Skeletal muscle cell (primary cell): Measurements from ENCODE around the gene CHST14.
"Not testable (repeated sequence)": the region's sequence is repeated elsewhere in the genome, so short reads cannot be mapped to it uniquely, and the experiment has no call there.

Experiments
- DNase-seq: peaks from one replicate; pipeline ENCODE4 v3.0.0-alpha.2; 2010; ENCODE audit warnings: low read depth
- H3K4me3 ChIP-seq: 2 replicates; pipeline ENCODE4 v1.5.1; 2011; ENCODE audit warnings: low read depth, mild to moderate bottlenecking, control low read depth, low read length, moderate library complexity

Gene CHST14

GRCh38 chr15:40439960-40440742 lies 30.6 kb upstream of the CHST14 start:
- H3K4me3 ChIP-seq = peak overlapping the region; percentile 66
- no peak for DNase-seq

DNA sequence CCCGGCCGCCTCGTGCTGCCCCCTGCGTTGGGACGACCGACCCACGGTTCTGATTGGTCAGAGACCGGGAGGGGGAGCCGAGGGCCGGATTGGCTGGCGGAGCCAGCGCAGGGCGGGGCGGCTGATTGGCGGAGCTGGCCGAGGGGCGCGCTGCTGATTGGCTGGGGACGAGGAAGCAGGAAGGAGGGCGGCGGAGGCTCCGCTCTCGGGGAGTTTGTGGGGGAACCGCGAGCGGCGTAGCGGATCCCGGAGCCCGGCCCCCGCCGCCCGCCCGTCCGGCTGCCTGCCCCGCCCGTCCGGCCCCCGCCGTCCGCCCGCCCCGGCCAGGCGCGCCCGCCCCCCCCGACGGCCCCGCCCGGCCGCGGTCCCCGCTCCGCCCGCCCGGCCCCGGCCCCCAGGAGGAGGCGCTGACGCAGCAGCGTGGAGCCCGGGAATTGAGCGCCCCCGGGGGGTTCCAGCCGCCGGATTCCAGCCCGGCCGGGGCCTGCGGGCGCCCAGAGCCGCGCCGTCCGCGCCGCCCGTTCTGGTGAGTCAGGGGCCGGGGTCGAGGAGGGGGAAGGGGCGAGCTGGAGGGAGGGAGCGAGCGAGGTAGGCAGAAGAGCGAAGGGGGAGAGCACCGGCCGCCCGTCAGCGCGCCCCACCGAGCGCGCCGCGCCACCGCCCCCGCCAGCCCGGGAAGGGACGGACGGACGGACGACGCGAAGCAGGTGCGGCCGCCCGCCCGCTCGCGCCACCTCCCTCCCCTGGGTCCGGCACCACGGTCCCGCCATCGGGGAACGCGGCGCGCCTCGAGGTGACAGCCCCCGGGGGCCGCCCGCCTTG lies 29.8 kb upstream of the CHST14 start, which contains the start of gene BAHD1:
Gene BAHD1, plus strand, starts transcription at position 211 of the 822 bp plus-strand sequence. CDS start 17,512 bp downstream, outside the sequence.
- H3K4me3 ChIP-seq = peak within 1 kb of the TSS; percentile 66

DNA sequence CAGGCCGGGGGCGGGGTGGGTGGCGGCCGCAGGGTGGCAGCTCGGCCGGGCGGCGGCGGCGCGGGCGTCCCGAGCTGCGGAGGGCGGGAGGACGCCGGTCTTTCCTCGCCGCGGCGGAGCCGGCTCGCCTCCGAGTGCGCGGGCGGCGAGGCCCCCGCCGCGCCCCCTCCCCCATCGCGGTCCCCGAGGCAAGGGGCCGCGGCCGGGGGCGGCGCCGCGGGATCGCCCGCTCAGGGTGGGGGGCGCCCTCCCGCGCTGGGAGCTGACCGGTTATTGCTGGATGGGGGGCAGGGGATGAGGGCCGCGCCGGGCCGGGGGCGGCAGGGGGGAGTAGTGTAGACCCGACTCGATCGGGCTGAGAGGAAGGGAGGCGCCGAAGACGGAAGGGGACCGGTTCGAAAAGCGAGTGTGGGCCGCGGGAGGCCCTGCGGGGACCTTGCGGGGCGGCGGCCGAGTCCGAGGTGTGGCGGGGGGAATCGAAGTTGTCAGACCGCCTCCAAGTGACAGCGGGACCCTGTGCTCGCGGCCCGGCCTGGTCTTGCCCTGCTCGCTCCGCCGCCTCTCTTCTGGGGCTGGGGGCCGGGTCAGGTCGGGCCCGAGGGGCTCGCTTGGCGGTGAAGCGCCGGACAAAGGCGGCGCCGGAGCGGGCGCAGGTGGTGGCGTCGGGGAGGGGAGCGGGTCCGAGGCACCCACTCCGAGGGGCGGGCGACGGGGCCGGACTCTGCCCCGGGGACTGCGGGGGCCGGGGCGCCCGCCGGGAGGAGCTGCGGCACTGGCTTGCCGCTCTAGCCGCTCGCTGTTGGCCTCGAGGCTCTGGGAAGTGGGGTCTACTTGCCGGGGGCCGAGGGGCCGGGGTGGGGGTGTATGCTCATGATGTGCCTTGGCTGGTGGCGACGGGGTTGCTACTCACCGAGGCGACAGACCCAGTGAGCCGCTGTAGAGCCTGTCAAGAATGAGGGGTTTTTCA lies 28.9 kb upstream of the CHST14 start:
- H3K4me3 ChIP-seq = peak overlapping the region; percentile 66
- DNase-seq = no peak

More for the DNA sequence above, 29.8 kb upstream of the CHST14 start, which contains the start of gene BAHD1:
- DNase-seq = peak; percentile 83

GRCh38 chr15:40443255-40443654 lies 27.5 kb upstream of the CHST14 start:
- no peak for DNase-seq

GRCh38 chr15:40443846-40444245 lies 26.9 kb upstream of the CHST14 start:
- H3K4me3 ChIP-seq = no peak overlapping the region

More at GRCh38 chr15:40443255-40443654, 27.5 kb upstream of the CHST14 start:
- no peak overlapping the region for H3K4me3 ChIP-seq

DNA sequence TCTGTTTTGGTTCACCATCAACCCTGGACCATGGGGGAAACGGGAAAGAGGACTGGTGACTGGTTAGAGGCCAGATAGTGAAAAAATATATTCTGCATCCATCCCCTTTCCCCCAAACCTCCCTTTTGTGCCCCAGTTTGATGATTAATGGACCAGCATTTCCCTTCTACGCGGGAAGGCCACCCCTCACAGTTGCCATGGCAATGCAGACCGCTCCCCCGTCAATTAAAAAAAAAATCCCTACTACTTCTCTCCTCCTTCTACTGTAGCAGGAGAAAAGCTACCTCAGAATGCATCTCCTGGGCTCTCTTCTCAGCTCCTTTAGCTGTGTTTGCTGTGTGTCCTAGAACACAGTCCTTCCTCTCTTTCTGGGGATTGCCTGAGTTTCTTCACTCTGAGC lies 26.0 kb upstream of the CHST14 start:
- DNase-seq = no peak
- no peak overlapping the region for H3K4me3 ChIP-seq

More at GRCh38 chr15:40443846-40444245, 26.9 kb upstream of the CHST14 start:
- no peak for DNase-seq

- no peak overlapping the region for H3K4me3 ChIP-seq
- peak; percentile 23 for DNase-seq
These were observed 25.3 kb upstream of the CHST14 start for GRCh38 chr15:40445421-40445922.

GRCh38 chr15:40446144-40446543 lies 24.6 kb upstream of the CHST14 start:
- H3K4me3 ChIP-seq = no peak overlapping the region

GRCh38 chr15:40448354-40448753 lies 22.4 kb upstream of the CHST14 start:
- no peak overlapping the region for H3K4me3 ChIP-seq
- no peak for DNase-seq

More at GRCh38 chr15:40446144-40446543, 24.6 kb upstream of the CHST14 start:
- DNase-seq = no peak

- no peak overlapping the region for H3K4me3 ChIP-seq
- no peak for DNase-seq
These were observed 21.5 kb upstream of the CHST14 start for GRCh38 chr15:40449275-40449674.

GRCh38 chr15:40450047-40450446 lies 20.7 kb upstream of the CHST14 start:
- no peak overlapping the region for H3K4me3 ChIP-seq
- DNase-seq = no peak

DNA sequence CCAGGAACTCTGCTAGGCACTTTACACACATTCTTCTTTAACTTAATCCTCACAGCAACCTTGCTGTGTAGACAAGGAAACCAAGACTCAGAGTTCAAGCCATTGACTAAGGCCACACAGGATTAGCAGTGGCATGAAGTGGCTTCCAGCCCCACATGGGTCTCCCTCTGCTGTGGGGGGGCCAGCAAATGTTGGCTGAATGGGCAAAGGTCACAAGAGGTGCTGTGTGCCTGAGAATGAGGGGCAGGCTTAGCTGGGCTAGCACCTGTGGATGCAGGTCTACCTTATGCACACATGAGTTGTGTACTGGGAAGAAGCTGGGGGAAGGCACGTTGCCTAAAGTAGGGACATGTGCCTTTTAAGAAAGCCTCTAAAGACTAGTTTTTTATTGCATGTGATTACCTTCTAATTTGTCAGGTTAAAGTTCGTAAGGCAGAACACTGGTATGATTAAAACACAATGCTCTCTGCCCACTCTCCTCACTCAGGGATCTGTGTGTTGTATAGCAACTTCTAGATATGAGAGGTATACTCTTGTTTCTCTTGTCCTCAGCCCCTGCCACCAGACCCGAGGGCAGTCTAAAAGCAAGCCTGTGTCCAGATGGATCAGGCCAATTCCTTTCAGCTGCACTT lies 19.1 kb upstream of the CHST14 start:
- no peak overlapping the region for H3K4me3 ChIP-seq
- no peak for DNase-seq

GRCh38 chr15:40452296-40453090 lies 18.3 kb upstream of the CHST14 start:
- no peak for DNase-seq
- H3K4me3 ChIP-seq = no peak overlapping the region

DNA sequence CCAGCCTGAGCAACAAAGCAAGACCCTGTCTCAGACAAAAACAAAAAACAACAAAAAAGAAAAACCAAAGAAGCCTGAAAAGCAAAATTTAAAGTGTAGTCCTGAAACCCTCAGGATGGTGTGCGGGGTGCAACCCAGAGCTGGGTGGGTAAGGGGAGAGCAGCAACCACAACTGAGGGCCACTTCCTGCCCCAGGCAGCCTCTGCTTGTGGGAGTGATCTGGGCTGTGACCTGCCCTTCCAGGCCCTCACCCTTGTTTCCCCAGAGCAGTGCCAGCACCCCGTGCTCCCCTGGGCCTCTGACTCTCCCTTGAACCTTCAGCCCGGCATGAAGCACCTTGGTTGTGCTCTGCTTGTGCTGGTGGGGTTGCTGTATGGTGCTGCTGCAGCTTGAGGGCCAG lies 16.8 kb upstream of the CHST14 start:
- not testable (repeated sequence) for DNase-seq, H3K4me3 ChIP-seq

DNA sequence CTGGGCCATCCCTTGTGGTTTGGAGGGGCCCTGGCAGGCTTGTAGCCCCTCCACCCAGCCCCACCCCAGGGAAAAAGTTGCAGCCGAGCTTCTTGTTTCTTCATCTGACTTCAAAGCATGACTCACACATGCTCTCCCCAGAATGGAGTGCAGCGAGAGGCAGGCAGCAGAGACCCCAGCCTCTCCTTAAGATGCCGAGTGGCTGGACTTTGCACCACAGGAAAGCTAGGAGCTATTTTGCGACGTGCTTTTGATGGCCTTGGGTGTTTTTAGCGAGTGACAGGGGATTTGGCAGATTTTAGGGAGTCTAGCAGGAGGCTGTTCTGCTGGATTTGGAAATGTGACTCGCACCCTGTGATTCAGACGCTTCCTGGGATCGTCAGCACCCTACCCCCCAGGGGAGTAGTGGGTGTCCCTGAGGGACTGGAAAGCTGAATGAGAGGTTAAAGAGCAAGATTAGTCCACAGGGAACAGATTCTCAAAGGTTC lies 15.8 kb upstream of the CHST14 start:
- H3K4me3 ChIP-seq = no peak overlapping the region
- no peak for DNase-seq

DNA sequence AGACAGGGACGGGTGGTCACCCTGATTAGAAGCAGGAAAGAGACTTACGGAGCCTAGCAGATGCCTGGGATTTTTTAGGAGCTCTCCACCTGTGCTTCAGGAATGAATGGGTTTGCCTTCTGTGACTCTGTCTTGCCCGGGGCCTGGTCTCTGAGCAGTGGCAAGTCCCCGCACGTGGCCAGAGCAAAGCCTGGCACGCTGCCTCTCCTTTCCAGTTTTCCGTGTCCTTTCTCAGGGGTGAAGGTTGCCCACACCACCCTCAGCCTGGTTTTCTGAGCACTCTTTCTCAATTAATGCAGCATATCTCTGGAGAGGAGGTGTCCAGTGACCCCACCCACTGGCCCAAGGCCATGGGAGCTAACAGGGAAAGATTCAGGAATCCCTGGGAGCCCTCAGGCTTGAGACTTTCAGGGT lies 14.5 kb upstream of the CHST14 start:
- DNase-seq = no peak
- no peak overlapping the region for H3K4me3 ChIP-seq

DNA sequence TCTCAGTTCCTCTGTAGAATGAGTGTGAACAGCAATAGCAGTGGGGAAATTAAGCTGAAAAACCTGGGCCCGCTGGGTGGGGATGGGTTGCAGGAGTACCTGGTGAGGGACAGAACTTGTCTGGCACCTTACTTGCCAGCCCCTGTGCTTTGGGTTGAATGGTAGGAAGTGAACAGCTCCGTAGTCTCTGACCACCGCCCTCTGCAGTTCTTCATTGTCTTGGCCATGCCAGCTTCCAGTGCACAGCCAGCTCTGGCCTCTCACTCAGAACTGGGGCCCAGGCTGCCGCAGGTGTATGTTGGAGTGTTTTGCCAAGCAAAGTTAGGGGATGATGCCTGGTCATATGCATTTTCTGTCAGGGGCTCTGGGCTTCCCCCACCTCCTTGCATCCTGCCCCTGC lies 14.0 kb upstream of the CHST14 start:
- no peak for DNase-seq
- H3K4me3 ChIP-seq = no peak overlapping the region
